Loucy (cell line): ENCODE results near the gene KAT6B.

Experiments used
- EZH2phosphoT487 ChIP-seq: fragments of 200-600 bp; IDR thresholded peaks from 2 replicates; pipeline ENCODE4 v1.6.1; 2018; ENCODE audit warnings: antibody characterized with exemption, mild to moderate bottlenecking, moderate library complexity, borderline replicate concordance
- TF ChIP-seq, protein P1 (sequence below): fragments of 200-600 bp; sonication (generic); conservative IDR thresholded peaks from 2 replicates; pipeline ENCODE4 v1.5.1; 2014; ENCODE audit warnings: mild to moderate bottlenecking, antibody characterized with exemption, low read length

- TF ChIP-seq, protein P1, sequence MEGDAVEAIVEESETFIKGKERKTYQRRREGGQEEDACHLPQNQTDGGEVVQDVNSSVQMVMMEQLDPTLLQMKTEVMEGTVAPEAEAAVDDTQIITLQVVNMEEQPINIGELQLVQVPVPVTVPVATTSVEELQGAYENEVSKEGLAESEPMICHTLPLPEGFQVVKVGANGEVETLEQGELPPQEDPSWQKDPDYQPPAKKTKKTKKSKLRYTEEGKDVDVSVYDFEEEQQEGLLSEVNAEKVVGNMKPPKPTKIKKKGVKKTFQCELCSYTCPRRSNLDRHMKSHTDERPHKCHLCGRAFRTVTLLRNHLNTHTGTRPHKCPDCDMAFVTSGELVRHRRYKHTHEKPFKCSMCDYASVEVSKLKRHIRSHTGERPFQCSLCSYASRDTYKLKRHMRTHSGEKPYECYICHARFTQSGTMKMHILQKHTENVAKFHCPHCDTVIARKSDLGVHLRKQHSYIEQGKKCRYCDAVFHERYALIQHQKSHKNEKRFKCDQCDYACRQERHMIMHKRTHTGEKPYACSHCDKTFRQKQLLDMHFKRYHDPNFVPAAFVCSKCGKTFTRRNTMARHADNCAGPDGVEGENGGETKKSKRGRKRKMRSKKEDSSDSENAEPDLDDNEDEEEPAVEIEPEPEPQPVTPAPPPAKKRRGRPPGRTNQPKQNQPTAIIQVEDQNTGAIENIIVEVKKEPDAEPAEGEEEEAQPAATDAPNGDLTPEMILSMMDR = no peak
- no peak for TF ChIP-seq EZH2phosphoT487
Observed at GRCh38 chr10:74890460-74890859, 64.1 kb downstream of the KAT6B start.
